NCI-H1694 treated with DMSO at 0.1 percent for 48 hours (cell line): ENCODE measurements around the gene NPPB.
A peak's percentile ranks its signal among the peaks of the same experiment; 100 is the strongest.

Experiments used
- DNase-seq: peaks from one replicate; lab custom pipeline; 2025; lab: John Stamatoyannopoulos, UW

Gene NPPB

DNA sequence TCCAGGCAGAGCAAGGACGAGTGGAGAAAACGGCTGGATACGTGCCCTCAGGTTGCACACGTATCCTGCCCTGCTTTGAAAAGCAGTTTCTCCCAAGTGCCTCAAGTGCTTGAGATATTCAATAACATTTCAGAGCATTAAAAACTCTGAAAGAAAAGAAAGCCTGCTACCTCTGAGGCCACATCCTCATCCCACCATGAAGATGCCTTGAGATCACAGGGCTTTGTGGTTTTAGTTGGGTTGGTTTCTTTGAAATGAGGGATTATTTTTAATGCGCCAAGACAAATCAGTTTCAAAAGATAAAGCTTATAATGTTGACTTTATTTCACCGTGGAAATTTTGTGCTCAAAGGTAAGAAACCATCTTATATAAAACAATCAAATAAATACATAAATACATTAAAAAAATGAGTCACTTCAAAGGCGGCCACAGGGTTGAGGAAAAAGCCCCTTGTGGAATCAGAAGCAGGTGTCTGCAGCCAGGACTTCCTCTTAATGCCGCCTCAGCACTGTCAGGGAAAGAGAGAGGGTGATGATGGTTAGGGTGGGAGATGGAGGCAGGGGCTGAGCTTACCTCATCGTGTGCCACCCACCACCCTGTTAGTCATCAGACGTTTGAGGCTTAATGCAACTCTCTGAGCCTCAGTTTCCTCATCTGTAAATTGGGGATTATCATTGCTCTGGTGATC lies 1.4 kb downstream of the NPPB start:
- DNase-seq, result no peak

GRCh38 chr1:11856698-11857097 lies 2.0 kb downstream of the NPPB start:
- no peak for DNase-seq

DNA sequence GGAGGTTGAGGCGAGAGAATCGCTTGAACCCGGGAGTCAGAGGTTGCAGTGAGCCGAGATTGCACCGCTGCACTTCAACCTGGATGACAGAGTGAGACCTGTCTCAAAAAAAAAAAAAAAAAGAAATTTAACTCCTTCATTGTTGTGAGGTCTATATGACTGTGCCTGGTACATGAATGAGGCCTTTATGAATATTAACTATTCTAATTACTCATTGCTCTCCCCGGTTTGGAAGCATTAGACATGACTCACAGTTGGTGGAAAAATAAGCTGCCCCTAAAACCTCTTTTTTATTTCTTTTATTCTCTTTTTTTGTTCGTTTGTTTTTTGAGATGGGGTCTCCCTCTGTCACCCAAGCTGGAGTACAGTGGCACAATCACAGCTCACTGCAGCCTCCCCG lies 3.3 kb downstream of the NPPB start:
- DNase-seq, result no peak

DNA sequence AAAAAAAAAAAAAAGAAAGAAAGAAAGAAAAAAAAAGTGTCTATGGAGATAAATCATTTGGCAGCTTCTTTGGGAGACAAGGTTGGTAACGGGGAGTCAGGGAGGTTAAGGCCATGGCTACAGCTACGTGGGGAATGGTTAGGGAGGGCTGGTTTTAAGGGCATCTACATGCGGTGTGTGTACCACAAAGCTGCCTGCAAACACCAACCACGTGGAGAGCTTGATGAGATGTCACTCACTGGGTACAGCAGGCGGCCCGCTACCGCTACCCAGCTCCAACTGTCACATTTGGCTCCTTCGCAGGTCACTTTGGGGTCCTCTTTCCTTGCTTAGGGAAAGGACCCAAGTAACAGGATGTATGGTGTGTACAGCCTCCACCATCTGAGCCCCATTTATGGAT lies 4.2 kb downstream of the NPPB start:
- no peak for DNase-seq

DNA sequence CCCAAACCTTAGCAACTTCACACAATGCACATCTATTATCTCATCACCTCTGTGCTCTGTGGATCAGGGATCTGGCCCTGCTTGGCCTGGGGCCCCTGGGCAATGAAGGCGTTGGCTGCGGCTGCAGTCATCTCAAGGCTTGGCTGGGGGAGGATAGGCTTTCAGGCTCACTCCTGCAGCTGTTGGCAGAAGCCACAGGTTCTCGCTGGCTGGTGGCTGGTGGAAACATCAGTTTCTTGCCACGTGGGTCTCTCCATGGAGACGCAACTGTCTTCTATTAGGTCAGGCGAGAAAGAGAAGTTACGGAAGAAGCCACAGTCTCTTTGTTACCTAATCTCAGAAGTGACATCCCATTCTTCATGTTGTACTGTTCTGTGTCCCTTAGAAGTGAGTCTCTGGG lies 7.6 kb downstream of the NPPB start:
- no peak for DNase-seq

DNA sequence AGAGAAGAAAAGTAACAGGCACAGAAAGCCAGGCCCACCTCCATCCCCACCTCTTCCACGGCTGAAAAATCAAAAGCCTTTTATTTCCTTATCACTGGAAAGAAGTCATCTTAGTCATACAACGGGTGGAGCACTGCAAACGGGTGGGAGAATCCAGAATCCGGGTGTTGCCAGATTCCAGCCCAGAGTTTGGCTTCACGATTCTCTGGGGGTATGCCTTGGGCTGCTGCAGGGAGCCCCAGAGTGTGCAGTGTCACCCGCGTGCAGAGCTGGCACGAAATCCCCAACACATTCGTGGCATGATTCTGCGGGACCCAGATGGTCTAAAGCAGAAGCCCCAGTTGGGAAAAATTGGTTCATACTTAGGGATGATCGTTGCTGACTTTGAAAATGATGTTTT lies 8.6 kb downstream of the NPPB start:
- DNase-seq, result no peak

DNA sequence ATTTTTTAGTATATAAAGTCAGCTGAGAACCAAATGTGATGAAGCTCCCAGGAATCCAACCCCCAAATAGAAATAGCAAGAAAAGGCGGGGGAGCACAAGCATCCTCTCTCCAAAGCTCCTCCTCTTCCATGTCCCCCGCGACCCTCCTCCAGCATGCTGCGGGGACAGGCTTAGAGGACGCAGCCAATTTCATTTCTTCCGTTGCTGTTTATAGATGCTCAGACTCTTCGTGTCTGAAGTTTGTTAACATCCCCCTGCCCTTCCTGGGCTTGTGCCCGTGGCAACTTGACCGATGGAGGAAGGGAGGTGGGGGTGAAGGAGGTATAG lies 10.4 kb downstream of the NPPB start:
- peak; percentile 83 for DNase-seq

- DNase-seq, result peak; percentile 91
Observed at GRCh38 chr1:11847667-11848372, 10.9 kb downstream of the NPPB start, which contains the start of gene NPPA. TSS of gene NPPA (minus strand) at chr1:11847783. CDS start at chr1:11847684, 99 bp downstream.

DNA sequence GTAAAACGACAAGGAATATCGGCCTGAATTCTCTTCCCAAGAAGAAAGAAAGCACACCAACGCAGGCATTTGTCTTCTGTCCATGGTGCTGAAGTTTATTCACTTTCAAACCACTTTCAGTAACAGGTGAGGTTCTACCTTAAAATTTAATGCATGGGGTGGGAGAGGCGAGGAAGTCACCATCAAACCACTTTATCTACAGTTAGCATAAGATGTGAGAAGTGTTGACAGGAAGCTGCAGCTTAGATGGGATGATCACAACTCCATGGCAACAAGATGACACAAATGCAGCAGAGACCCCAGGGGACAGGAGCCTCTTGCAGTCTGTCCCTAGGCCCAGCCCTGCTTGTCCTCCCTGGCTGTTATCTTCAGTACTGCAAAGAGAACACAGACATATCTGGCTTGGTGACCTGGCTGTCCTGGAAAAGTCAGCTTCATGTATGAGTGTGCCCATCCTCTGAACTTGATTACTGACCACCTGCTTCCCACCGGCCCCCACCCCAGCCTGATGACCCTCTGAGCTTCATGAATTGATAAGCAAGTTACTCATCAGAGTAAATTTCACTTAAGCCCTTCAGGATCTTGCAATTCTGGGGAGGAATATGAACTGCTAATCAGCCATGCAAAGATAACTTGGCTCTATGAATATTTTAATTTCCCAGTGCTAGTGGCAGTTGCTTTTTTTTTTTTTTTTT lies 13.0 kb downstream of the NPPB start:
- no peak for DNase-seq

GRCh38 chr1:11842154-11843041 lies 16.3 kb downstream of the NPPB start:
- no peak for DNase-seq

DNA sequence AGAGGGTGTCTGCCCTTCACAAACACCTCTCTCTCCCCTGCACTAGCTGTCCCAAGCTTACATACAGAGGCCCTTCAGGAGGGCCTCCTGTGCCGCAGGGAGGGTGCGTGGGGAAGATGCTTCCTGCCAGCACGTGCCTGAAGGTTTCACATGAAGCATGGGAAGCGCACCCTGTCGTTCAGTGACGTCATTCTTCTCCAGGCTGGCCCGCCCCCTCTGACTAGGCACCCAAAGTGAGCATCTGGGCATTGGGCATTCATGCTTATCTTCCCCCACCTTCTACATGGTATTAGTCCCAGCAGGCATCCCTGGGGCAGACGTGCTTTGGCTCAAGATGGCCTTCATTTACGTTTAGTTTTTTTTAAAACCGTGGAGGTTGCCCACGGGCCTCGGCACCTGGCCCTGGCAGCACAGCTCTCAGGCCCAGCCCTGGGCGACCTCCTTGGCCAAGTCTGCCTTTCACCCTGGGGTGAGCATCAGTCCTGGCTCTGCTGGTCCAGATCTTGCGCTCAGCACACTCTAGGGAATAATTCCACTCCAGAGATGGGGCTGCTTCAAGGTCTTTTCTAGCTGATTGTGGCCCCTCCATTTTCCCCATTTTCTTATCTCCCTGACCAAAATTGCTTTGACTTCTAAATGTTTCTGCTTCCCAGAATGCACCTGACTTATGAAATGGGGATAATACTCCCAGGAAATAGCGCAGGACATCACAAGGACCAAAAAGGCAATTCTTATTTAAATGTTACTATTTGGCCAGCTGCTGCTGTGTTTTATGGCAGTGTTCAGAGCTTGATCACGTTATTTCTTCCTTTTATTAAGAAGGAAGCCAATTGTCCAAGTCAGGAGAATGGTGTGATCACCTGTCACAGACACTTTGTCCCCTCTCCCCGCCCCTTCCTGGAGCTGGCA lies 17.2 kb downstream of the NPPB start:
- DNase-seq, result no peak

- DNase-seq, result no peak
Observed at GRCh38 chr1:11839727-11840705, 18.7 kb downstream of the NPPB start.

GRCh38 chr1:11838349-11839272 lies 20.1 kb downstream of the NPPB start:
- peak; percentile 46 for DNase-seq

GRCh38 chr1:11837767-11838348 lies 20.9 kb downstream of the NPPB start:
- no peak for DNase-seq

GRCh38 chr1:11836955-11837766 lies 21.6 kb downstream of the NPPB start:
- no peak for DNase-seq

GRCh38 chr1:11835441-11836225 lies 23.1 kb downstream of the NPPB start:
- DNase-seq, result no peak

DNA sequence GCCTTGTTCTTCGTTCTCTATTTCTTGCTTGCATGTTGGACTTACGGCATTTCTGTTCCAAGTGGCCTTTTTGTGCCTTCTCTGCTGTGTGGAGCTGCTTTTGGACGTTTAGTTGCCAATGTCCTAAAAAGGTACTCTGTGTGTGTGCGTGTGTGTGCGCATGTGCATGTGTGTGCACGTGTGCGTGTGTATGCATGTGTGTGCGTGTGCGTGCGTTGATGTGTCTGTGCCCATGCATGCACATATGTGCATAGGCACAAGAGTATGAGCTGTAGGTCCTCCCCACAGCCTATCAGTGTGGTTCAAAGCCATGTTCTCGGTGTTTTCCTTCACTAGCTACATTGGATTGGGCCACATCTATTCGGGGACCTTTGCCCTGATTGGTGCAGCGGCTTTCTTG lies 24.8 kb downstream of the NPPB start:
- DNase-seq, result no peak
